ENCODE results near the gene DOCK2.

Gene DOCK2

DNA sequence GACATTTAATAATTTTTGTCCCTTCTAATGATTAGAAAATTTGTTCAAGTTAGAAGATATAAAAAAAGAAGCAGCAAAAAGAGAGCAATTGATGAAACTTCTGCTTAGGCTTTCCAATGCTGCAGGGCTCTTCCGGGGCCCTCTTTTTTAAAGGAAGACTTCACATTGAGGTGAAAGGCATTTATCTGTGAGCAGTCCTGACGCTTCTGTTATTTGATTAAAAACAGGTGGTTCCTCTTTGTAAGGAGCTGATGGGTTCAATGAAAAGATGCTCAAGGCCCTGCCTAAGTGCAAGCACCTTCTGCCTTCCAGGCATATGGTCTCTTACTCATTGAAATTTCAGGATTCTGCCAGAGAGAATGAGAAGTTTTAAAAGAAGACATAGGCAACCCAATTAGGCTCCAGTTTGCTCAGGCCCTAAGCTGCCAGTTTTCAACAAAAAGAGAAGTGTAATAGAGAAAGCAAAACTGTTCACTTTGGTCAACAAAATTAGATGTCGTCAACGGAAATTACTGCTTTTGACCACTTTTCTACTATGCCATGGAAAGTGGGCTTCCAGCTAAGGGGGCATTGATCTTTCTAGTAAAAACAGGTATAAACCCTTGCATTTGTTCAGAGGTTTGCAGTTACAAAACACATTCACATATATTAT is 243.1 kb downstream of the DOCK2 start:
- in situ Hi-C loops (cut with MboI; ENCODE audit: low sequenced_read_pairs, unreplicated experiment): no loop called here
- DNase-seq (ENCODE audit: low spot score): no peak
- TF ChIP-seq, protein P1, sequence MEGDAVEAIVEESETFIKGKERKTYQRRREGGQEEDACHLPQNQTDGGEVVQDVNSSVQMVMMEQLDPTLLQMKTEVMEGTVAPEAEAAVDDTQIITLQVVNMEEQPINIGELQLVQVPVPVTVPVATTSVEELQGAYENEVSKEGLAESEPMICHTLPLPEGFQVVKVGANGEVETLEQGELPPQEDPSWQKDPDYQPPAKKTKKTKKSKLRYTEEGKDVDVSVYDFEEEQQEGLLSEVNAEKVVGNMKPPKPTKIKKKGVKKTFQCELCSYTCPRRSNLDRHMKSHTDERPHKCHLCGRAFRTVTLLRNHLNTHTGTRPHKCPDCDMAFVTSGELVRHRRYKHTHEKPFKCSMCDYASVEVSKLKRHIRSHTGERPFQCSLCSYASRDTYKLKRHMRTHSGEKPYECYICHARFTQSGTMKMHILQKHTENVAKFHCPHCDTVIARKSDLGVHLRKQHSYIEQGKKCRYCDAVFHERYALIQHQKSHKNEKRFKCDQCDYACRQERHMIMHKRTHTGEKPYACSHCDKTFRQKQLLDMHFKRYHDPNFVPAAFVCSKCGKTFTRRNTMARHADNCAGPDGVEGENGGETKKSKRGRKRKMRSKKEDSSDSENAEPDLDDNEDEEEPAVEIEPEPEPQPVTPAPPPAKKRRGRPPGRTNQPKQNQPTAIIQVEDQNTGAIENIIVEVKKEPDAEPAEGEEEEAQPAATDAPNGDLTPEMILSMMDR (IDR thresholded peaks at IDR 0.05; ENCODE audit: borderline replicate concordance, control extremely low read depth, extremely low read depth, insufficient read depth, missing control alignments): no peak

DNA sequence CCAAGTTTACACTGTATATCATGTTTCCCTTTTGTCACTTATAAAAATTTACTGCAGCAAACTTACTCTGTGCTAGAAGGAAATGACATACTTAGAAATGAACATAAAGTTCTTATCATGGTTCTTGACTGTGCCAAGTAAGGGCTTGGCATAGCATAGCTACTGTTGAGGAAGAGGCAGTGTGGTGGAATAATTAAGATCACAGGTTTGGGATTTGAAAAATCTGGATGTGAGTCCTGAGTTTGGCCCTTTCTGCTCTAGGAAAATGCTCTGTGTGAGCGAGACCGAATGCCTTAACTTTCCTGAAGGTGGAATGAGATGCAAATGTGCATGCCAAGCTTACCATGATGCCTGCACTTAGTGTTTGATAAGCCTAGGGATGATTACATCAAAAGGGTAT is 243.7 kb downstream of the DOCK2 start:
- DNase-seq (ENCODE audit: low spot score): no peak
- TF ChIP-seq, protein P1 (IDR thresholded peaks at IDR 0.05; ENCODE audit: borderline replicate concordance, control extremely low read depth, extremely low read depth, insufficient read depth, missing control alignments): no peak
- in situ Hi-C loops (cut with MboI; ENCODE audit: low sequenced_read_pairs, unreplicated experiment): no loop called here

DNA sequence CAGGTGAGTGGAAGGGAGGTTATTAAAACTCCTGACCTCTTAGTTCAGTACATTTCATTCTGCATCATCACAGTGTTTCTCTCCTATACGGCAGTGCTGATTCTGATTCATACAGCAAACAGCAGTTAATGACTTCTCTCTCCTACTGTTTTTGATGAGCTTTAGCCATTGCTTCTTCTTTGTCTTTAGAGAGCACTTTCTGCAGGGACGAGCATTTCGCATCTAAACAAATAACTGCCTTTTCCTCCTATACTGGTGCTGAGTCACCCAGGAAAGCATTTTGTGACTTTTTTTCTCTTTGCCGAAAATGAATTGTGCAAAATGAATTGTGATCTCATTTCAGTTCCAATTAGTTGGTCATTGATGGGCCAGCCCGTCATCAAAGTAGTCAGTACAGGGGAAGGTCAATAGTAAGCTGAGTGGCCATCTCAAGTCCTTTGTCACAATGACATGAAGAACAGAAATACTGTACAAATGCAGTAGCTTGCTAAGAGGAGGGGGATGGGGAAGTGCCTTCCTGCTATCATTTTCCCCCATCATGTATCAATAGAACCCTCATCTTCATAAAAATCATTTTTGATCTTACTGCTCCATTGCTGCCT is 244.7 kb downstream of the DOCK2 start:
- in situ Hi-C loops (cut with MboI; ENCODE audit: low sequenced_read_pairs, unreplicated experiment): no loop called here
- TF ChIP-seq, protein P1 (IDR thresholded peaks at IDR 0.05; ENCODE audit: borderline replicate concordance, control extremely low read depth, extremely low read depth, insufficient read depth, missing control alignments): no peak
- no peak for DNase-seq (ENCODE audit: low spot score)

DNA sequence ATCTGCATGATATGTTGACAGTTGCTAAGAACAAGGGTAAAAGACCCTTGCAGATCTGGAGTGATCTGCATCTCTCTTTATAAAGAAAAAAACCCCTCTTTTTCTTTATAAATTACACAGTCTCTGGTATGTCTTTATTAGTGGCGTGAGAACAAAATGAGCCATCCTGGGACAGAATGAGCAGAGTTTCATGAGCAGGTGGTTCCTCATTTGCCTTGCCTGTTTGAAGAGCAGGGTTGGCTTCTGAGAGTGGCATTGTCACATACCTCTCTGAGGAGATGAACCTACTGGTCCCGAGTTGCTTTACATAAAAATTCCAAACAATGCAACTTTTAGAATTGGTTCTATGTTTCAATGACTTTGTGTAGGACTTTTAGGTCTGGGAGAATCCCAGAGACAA is 249.0 kb downstream of the DOCK2 start:
- TF ChIP-seq, protein P1 (IDR thresholded peaks at IDR 0.05; ENCODE audit: borderline replicate concordance, control extremely low read depth, extremely low read depth, insufficient read depth, missing control alignments): no peak
- DNase-seq (ENCODE audit: low spot score): no peak
- in situ Hi-C loops (cut with MboI; ENCODE audit: low sequenced_read_pairs, unreplicated experiment): no loop called here

DNA sequence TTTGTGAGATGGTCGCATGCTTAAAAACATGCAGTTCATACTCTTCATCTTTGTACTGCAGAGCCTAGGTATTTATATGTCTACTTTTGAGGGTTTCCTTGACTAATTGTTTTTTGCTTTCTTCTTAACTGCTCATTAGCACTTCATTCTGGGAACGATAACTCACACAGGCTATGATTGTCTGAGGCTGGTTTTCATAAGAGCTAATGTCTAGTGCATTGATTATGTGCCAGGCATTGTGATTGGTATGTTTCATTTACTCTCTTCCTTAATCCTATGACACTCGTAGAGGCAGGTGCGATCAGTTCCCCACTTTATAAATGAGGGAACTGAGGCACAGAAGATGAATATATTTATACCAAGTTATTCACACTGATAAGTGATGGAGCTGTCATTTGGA is 249.6 kb downstream of the DOCK2 start:
- TF ChIP-seq, protein P1 (IDR thresholded peaks at IDR 0.05; ENCODE audit: borderline replicate concordance, control extremely low read depth, extremely low read depth, insufficient read depth, missing control alignments): no peak
- in situ Hi-C loops (cut with MboI; ENCODE audit: low sequenced_read_pairs, unreplicated experiment): no loop called here
- DNase-seq (ENCODE audit: low spot score): no peak

DNA sequence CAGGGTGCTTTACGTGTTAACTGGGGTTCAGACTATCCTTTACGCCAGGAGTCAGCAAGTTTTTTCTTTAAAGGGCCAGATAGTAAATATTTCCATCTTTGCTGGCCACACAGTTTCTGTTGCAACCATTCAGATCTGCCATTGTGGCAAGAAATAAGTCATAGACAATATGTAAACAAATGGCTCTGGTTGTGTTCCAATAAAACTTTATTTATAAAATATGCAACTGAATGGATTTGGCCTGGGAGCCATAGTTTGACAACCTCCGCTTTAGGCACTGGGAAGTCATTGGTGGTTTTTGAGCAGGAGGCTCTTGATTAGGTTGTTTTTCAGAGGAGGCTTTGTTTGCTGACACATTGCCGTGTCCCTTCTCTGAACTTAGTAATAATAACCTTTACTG is 252.5 kb downstream of the DOCK2 start:
- TF ChIP-seq, protein P1 (IDR thresholded peaks at IDR 0.05; ENCODE audit: borderline replicate concordance, control extremely low read depth, extremely low read depth, insufficient read depth, missing control alignments): no peak
- no peak for DNase-seq (ENCODE audit: low spot score)
- in situ Hi-C loops (cut with MboI; ENCODE audit: low sequenced_read_pairs, unreplicated experiment): no loop called here

All from GM13976 (cell line).